Activated naive CD4-positive, alpha-beta T cell treated with anti-CD3 and anti-CD28 coated beads, Interleukin-2, amount 50 U/mL, for 24 hours (primary cell): Measurements from ENCODE around the gene EMC7.
"Not testable (repeated sequence)": the region's sequence is repeated elsewhere in the genome, so short reads cannot be mapped to it uniquely, and the experiment has no call there.

Experiments
- H3K27ac Mint-ChIP-seq: one replicate; pipeline ENCODE4 v1.8.0; 2021; ENCODE audit warnings: mild to moderate bottlenecking, mixed read lengths
- H3K27me3 Mint-ChIP-seq: one replicate; pipeline ENCODE4 v1.8.0; 2021; ENCODE audit warnings: mixed read lengths
- H3K36me3 Mint-ChIP-seq: one replicate; pipeline ENCODE4 v1.8.0; 2021; ENCODE audit warnings: mixed read lengths
- H3K4me1 Mint-ChIP-seq: one replicate; pipeline ENCODE4 v1.8.0; 2021; ENCODE audit warnings: mixed read lengths
- H3K4me3 Mint-ChIP-seq: one replicate; pipeline ENCODE4 v1.8.0; 2021; ENCODE audit warnings: mild to moderate bottlenecking, mixed read lengths
- H3K9me3 Mint-ChIP-seq: one replicate; pipeline ENCODE4 v1.8.0; 2021; ENCODE audit warnings: mixed read lengths

Gene EMC7

GRCh38 chr15:34056911-34057310 lies 44.8 kb downstream of the EMC7 start:
- Mint-ChIP-seq H3K27ac (no peak overlapping the region), H3K36me3 (no peaks in the 10 kb centered on the region), H3K9me3 (no peaks in the 10 kb centered on the region), H3K27me3 (no peaks in the 10 kb centered on the region), H3K4me1 (peaks cover 2% of the 10 kb centered on the region), H3K4me3 (no peak overlapping the region)

- H3K4me1 Mint-ChIP-seq, result no peaks in the 10 kb centered on the region
- H3K27ac Mint-ChIP-seq, result no peak overlapping the region
- no peaks in the 10 kb centered on the region for H3K27me3 Mint-ChIP-seq
- no peak overlapping the region for H3K4me3 Mint-ChIP-seq
- H3K9me3 Mint-ChIP-seq, result peaks cover 6% of the 10 kb centered on the region
- H3K36me3 Mint-ChIP-seq, result peaks cover 3% of the 10 kb centered on the region
Observed at GRCh38 chr15:34055868-34056595, 45.6 kb downstream of the EMC7 start.

- Mint-ChIP-seq H3K27me3 (no peaks in the 10 kb centered on the region), H3K9me3 (peaks cover 10% of the 10 kb centered on the region), H3K36me3 (peaks cover 12% of the 10 kb centered on the region), H3K4me1 (no peaks in the 10 kb centered on the region), H3K4me3 (no peak overlapping the region), H3K27ac (no peak overlapping the region)
Observed at GRCh38 chr15:34054081-34054707, 47.5 kb downstream of the EMC7 start.

GRCh38 chr15:34050385-34050784 lies 51.3 kb downstream of the EMC7 start:
- not testable (repeated sequence) for H3K4me3 Mint-ChIP-seq, H3K9me3 Mint-ChIP-seq, H3K27me3 Mint-ChIP-seq, H3K27ac Mint-ChIP-seq, H3K4me1 Mint-ChIP-seq
- H3K36me3 Mint-ChIP-seq, result peaks cover 14% of the 10 kb centered on the region

- no peaks in the 10 kb centered on the region for H3K4me1 Mint-ChIP-seq
Observed at GRCh38 chr15:34049112-34049511, 52.5 kb downstream of the EMC7 start.

GRCh38 chr15:34047893-34048775 lies 53.5 kb downstream of the EMC7 start:
- no peak overlapping the region for H3K27ac Mint-ChIP-seq
- H3K36me3 Mint-ChIP-seq, result peaks cover 14% of the 10 kb centered on the region
- no peaks in the 10 kb centered on the region for H3K27me3 Mint-ChIP-seq
- no peak overlapping the region for H3K4me3 Mint-ChIP-seq
- no peaks in the 10 kb centered on the region for H3K4me1 Mint-ChIP-seq
- peaks cover 10% of the 10 kb centered on the region for H3K9me3 Mint-ChIP-seq

More at GRCh38 chr15:34049112-34049511, 52.5 kb downstream of the EMC7 start:
- Mint-ChIP-seq H3K4me3 (no peak overlapping the region), H3K27me3 (no peaks in the 10 kb centered on the region), H3K36me3 (peaks cover 14% of the 10 kb centered on the region), H3K9me3 (peaks cover 10% of the 10 kb centered on the region), H3K27ac (no peak overlapping the region)

- H3K4me1 Mint-ChIP-seq, result no peaks in the 10 kb centered on the region
- no peak overlapping the region for H3K27ac Mint-ChIP-seq
- H3K36me3 Mint-ChIP-seq, result peaks cover 14% of the 10 kb centered on the region
- no peaks in the 10 kb centered on the region for H3K27me3 Mint-ChIP-seq
- no peak overlapping the region for H3K4me3 Mint-ChIP-seq
- peaks cover 10% of the 10 kb centered on the region for H3K9me3 Mint-ChIP-seq
Observed at GRCh38 chr15:34046471-34047145, 55.1 kb downstream of the EMC7 start.

- no peaks in the 10 kb centered on the region for H3K36me3 Mint-ChIP-seq
- peak overlapping the region; percentile 13 for H3K27ac Mint-ChIP-seq
- peaks cover 13% of the 10 kb centered on the region for H3K4me1 Mint-ChIP-seq
- no peaks in the 10 kb centered on the region for H3K27me3 Mint-ChIP-seq
- no peak overlapping the region for H3K4me3 Mint-ChIP-seq
- no peaks in the 10 kb centered on the region for H3K9me3 Mint-ChIP-seq
Observed at GRCh38 chr15:34043813-34044212, 57.8 kb downstream of the EMC7 start.

GRCh38 chr15:34043391-34043790 lies 58.3 kb downstream of the EMC7 start:
- Mint-ChIP-seq H3K27ac (no peak overlapping the region), H3K4me3 (no peak overlapping the region), H3K4me1 (peaks cover 13% of the 10 kb centered on the region)

GRCh38 chr15:34039790-34040113 lies 61.9 kb downstream of the EMC7 start:
- Mint-ChIP-seq H3K9me3 (no peaks in the 10 kb centered on the region), H3K4me3 (peak overlapping the region; percentile 86), H3K36me3 (no peaks in the 10 kb centered on the region), H3K27ac (peak overlapping the region; percentile 96), H3K27me3 (no peaks in the 10 kb centered on the region), H3K4me1 (peaks cover 23% of the 10 kb centered on the region)

More at GRCh38 chr15:34043391-34043790, 58.3 kb downstream of the EMC7 start:
- Mint-ChIP-seq H3K36me3 (no peaks in the 10 kb centered on the region), H3K27me3 (no peaks in the 10 kb centered on the region), H3K9me3 (no peaks in the 10 kb centered on the region)

- Mint-ChIP-seq H3K27ac (peak within 1 kb of the TSS; percentile 96), H3K4me3 (peak within 1 kb of the TSS; percentile 91), H3K4me1 (peaks cover 23% of the 10 kb centered on the region), H3K36me3 (no peaks in the 10 kb centered on the region), H3K27me3 (no peaks in the 10 kb centered on the region), H3K9me3 (no peaks in the 10 kb centered on the region)
Observed at GRCh38 chr15:34038871-34039789, 62.5 kb downstream of the EMC7 start, which contains the start of gene AVEN. Gene AVEN (minus strand): TSS chr15:34039204. CDS start chr15:34039046, 158 bp downstream.

GRCh38 chr15:34038023-34038870 lies 63.4 kb downstream of the EMC7 start:
- Mint-ChIP-seq H3K36me3 (no peaks in the 10 kb centered on the region), H3K27me3 (no peaks in the 10 kb centered on the region), H3K9me3 (no peaks in the 10 kb centered on the region), H3K4me1 (peaks cover 23% of the 10 kb centered on the region), H3K27ac (peak overlapping the region; percentile 96), H3K4me3 (peak overlapping the region; percentile 91)
